T-cell (primary cell): ENCODE measurements around the gene PPP1R12A. TPM values are rescaled to one million over a fixed set of nuclear protein-coding genes. Genes with fewer than 3 reads are reported as not detected.

Source experiments
- total RNA-seq, 35 experiments: library from RNA in 6 of 35; stranded (reverse) in 6 of 35; fragments of 120-200 nt in 1 of 35; gene quantifications; one replicate each; pipeline versions ENCODE4 v1.2.1 to v1.2.4 and lab custom pipeline; 2013 to 2026

Gene PPP1R12A
- total RNA-seq, 5 donors from 2014 or later (not counting 1 experiment from before 2014, with no cell fraction given): 84.8 to 109 (median 89.5) TPM

Other genes starting within 250 kb of the PPP1R12A start
- 1 to 10 TPM in 4 of 5 donors, under 1 TPM in 1; 0.98 to 8.2 (median 6.1) TPM for gene PAWR, start 244.1 kb downstream of the PPP1R12A start, total RNA-seq
- not detected for gene OTOGL, start 164.4 kb upstream of the PPP1R12A start, total RNA-seq